B cell (primary cell): Measurements from ENCODE around the gene MOB3A. TPM values are rescaled to one million over a fixed set of nuclear protein-coding genes. Genes with fewer than 3 reads are reported as not detected.

ENCODE experiments used
- ATAC-seq: fragments of 200-7000 bp; cut with Tn5 transposase; one replicate; pipeline ENCODE4 v1.10.0; 2021; ENCODE audit warnings: low read depth, mild to moderate bottlenecking, moderate number of reproducible peaks, moderate library complexity
- CTCF ChIA-PET: fragments of 350-600 bp; sonication (Branson Sonifier 250); formaldehyde crosslinking; loops from one replicate; lab custom pipeline; 2021; ENCODE audit warnings: antibody characterized with exemption, inconsistent platforms; lab: Charles Lee
- POLR2A ChIA-PET: fragments of 350-600 bp; sonication (Branson Sonifier 250); formaldehyde crosslinking; loops from one replicate; lab custom pipeline; 2021; ENCODE audit warnings: antibody characterized with exemption; lab: Charles Lee
- DNase-seq: peaks from one replicate; pipeline ENCODE4 v3.0.0; 2013
- H2AFZ ChIP-seq: 2 replicates; pipeline ENCODE4 v1.6.1; 2012; ENCODE audit warnings: mild to moderate bottlenecking, low read depth, low read length; ENCODE audit not compliant: insufficient read depth, poor library complexity, severe bottlenecking
- H3K27ac ChIP-seq, 2 donors: 1 replicate in 1 of 2; 2 replicates in 1 of 2; pipeline ENCODE4 v1.5.1; 2012 to 2013; ENCODE audit warnings: low read length in 2 of 2, mild to moderate bottlenecking in 2 of 2, moderate library complexity in 1 of 2
- H3K27me3 ChIP-seq, 4 experiments: fragments of 200-600 bp in 1 of 4; sonication (generic) in 1 of 4; replicated peaks in 1 of 4; 1 replicate in 2 of 4; 2 replicates in 2 of 4; pipeline versions ENCODE4 v1.6.1 to v1.7.0; 2013 to 2016; ENCODE audit warnings: low read length in 3 of 4, mild to moderate bottlenecking in 2 of 4, mixed read lengths in 1 of 4, moderate library complexity in 1 of 4; ENCODE audit not compliant: insufficient read depth in 4 of 4, control insufficient read depth in 3 of 4; ENCODE audit errors: control extremely low read depth in 1 of 4
- H3K36me3 ChIP-seq, 2 experiments: replicated peaks in 1 of 2; 1 replicate in 1 of 2; 2 replicates in 1 of 2; pipeline versions ENCODE4 v1.6.1 to v1.7.1; 2013; ENCODE audit warnings: low read length in 1 of 2; ENCODE audit not compliant: insufficient read depth in 2 of 2, control insufficient read depth in 1 of 2; ENCODE audit errors: control extremely low read depth in 1 of 2, extremely low read depth in 1 of 2
- H3K4me1 ChIP-seq, 2 donors: fragments of 200-600 bp in 1 of 2; sonication (generic) in 1 of 2; 1 replicate in 1 of 2; 2 replicates in 1 of 2; pipeline versions ENCODE4 v1.5.1 to v1.6.1; 2013 to 2017; ENCODE audit warnings: low read length in 2 of 2; ENCODE audit not compliant: control insufficient read depth in 2 of 2, insufficient read depth in 2 of 2
- H3K4me2 ChIP-seq: replicated peaks from 2 replicates; pipeline ENCODE3; 2012; ENCODE audit warnings: mild to moderate bottlenecking, low read depth, low read length; ENCODE audit not compliant: poor library complexity, severe bottlenecking
- H3K4me3 ChIP-seq, 5 experiments: fragments of 200-600 bp in 1 of 5; sonication (generic) in 1 of 5; 1 replicate in 3 of 5; 2 replicates in 2 of 5; pipeline versions ENCODE4 v1.5.1 to v1.7.0; 2011 to 2016; ENCODE audit warnings: low read length in 4 of 5, mild to moderate bottlenecking in 4 of 5, low read depth in 2 of 5, control low read depth in 1 of 5, moderate library complexity in 1 of 5; ENCODE audit not compliant: insufficient read depth in 1 of 5; ENCODE audit errors: control extremely low read depth in 1 of 5, extremely low read depth in 1 of 5
- H3K79me2 ChIP-seq: fragments of 200-600 bp; sonication (generic); one replicate; pipeline ENCODE4 v1.6.0; 2016; ENCODE audit warnings: low read length; ENCODE audit not compliant: control insufficient read depth, insufficient read depth
- H3K9ac ChIP-seq: fragments of 200-600 bp; sonication (generic); 2 replicates; pipeline ENCODE4 v1.6.1; 2017; ENCODE audit warnings: mild to moderate bottlenecking, low read length, moderate library complexity
- H3K9me3 ChIP-seq, 3 donors: one replicate each; pipeline versions ENCODE4 v1.6.1 to v1.7.1; 2013; ENCODE audit warnings: low read length in 2 of 3; ENCODE audit not compliant: control insufficient read depth in 2 of 3, insufficient read depth in 1 of 3; ENCODE audit errors: control extremely low read depth in 1 of 3
- H4K20me1 ChIP-seq: 2 replicates; pipeline ENCODE4 v1.6.0; 2012; ENCODE audit warnings: mild to moderate bottlenecking, low read length; ENCODE audit not compliant: insufficient read depth, control insufficient read depth, poor library complexity, severe bottlenecking
- H3K27ac Mint-ChIP-seq: one replicate; pipeline ENCODE4 v1.8.0; 2021; ENCODE audit warnings: mixed read lengths
- H3K27me3 Mint-ChIP-seq: one replicate; pipeline ENCODE4 v1.8.0; 2021; ENCODE audit warnings: mixed read lengths
- H3K4me1 Mint-ChIP-seq: one replicate; pipeline ENCODE4 v1.8.0; 2021; ENCODE audit warnings: mixed read lengths
- H3K4me3 Mint-ChIP-seq: one replicate; pipeline ENCODE4 v1.8.0; 2021; ENCODE audit warnings: mixed read lengths
- H3K9me3 Mint-ChIP-seq: one replicate; pipeline ENCODE4 v1.8.0; 2022; ENCODE audit warnings: mixed read lengths; ENCODE audit not compliant: insufficient read depth
- EZH2 ChIP-seq: IDR thresholded peaks from 2 replicates; pipeline ENCODE4 v1.6.1; 2012; ENCODE audit warnings: borderline replicate concordance, low read depth, mild to moderate bottlenecking, moderate library complexity, low read length; ENCODE audit not compliant: insufficient read depth, poor library complexity, severe bottlenecking
- WGBS: methylation state at CpG from one replicate; pipeline ENCODE4 v1.1.5; 2013; ENCODE audit warnings: missing lambda C conversion rate; ENCODE audit not compliant: insufficient coverage; 5-methylcytosine and 5-hydroxymethylcytosine counted together
- intact Hi-C: fragments of 100-400 bp; cut with micrococcal nuclease; formaldehyde crosslinking; loops from one replicate; pipeline ENCODE4 v1.10.0; 2022
- polyA plus RNA-seq: library from polyadenylated mRNA; depleted of rRNA; stranded (reverse); fragments of >200 nt; gene quantifications from 2 replicates; pipeline ENCODE4 v1.2.3, GENCODE V29; 2012
- total RNA-seq, 2 donors: library from RNA; stranded (reverse); fragments of 120-200 nt in 1 of 2; gene quantifications; 1 replicate in 1 of 2; 2 replicates in 1 of 2; pipeline versions ENCODE4 v1.2.3 to v1.2.4, GENCODE V29; 2013 to 2022
- TF ChIP-seq, protein P1 (sequence below): fragments of 200-600 bp; IDR thresholded peaks from one replicate; pipeline ENCODE4 v1.8.0; 2022; ENCODE audit warnings: antibody characterized with exemption, mild to moderate bottlenecking

Gene MOB3A
- total and polyA plus RNA-seq, 2 donors (not counting 1 experiment from before 2014, with no cell fraction given), result 190 to 228 TPM

DNA sequence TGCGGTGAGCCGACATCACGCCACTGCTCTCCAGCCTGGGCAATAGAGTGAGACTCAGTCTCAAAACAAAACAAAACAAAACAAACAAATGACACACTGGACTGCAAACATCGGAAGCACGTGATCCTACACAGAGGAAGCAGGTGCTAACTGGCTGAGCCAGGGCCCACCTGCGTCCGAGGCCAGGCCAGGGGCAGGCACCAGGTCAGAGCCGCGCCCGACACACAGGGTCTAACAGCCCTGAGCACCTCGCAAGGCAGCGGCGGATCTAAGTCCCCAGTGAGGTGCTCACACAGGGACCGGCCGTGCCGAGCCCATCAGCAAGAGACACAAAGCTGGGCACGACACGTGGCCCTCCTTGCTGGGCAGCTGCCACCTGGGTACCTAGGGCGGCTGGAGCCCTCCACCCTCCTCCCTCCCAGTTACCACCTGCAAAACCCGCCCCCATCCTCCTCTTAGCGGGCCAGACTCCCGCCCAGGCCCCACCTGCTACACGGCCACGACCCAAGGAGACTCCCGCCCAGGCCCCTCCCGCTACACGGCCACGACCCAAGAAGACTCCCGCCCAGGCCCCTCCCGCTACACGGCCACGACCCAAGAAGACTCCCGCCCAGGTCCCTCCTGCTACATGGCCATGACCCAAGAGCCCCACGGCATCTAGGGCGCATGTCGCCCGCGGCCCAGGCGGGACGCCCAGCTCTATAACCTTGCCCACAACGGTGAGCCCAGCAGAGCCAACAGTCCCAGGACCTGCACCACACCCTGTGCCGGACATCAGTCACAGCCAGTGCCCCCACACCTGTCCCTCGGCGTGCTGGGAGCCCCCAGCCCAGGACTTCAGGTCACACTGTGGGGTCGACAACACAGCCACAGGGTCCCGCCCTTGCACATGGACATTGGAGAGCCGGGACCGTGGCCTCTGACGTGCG, 39.6 kb upstream of the MOB3A start:
- TF ChIP-seq, protein P1, sequence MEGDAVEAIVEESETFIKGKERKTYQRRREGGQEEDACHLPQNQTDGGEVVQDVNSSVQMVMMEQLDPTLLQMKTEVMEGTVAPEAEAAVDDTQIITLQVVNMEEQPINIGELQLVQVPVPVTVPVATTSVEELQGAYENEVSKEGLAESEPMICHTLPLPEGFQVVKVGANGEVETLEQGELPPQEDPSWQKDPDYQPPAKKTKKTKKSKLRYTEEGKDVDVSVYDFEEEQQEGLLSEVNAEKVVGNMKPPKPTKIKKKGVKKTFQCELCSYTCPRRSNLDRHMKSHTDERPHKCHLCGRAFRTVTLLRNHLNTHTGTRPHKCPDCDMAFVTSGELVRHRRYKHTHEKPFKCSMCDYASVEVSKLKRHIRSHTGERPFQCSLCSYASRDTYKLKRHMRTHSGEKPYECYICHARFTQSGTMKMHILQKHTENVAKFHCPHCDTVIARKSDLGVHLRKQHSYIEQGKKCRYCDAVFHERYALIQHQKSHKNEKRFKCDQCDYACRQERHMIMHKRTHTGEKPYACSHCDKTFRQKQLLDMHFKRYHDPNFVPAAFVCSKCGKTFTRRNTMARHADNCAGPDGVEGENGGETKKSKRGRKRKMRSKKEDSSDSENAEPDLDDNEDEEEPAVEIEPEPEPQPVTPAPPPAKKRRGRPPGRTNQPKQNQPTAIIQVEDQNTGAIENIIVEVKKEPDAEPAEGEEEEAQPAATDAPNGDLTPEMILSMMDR, result no peak
- no peak for TF ChIP-seq EZH2
- POLR2A ChIA-PET, result interaction anchor here (0.6 kb wide), 1 partner anchor 28 kb away, joined by 4 read pairs; no protein-coding TSS in a partner anchor
- WGBS, result 98% methylated on average over 42 of the region's 50 CpGs
- Mint-ChIP-seq H3K4me1 (peaks cover 10% of the 10 kb centered on the region), H3K27me3 (no peaks in the 10 kb centered on the region), H3K9me3 (no peaks in the 10 kb centered on the region), H3K27ac (no peak overlapping the region), H3K4me3 (no peak overlapping the region)
- no peaks in the 10 kb centered on the region for H3K27me3 ChIP-seq
- CTCF ChIA-PET, result no interaction called here
- no peak for DNase-seq
- H3K4me1 ChIP-seq, result no peaks in the 10 kb centered on the region
- no peak overlapping the region for H3K27ac ChIP-seq
- no peak overlapping the region for H3K4me2 ChIP-seq
- peaks cover 0 to 52% of the 10 kb centered on the region in 2 experiments for H3K36me3 ChIP-seq
- no peak overlapping the region for H3K4me3 ChIP-seq
- intact Hi-C loops, result no loop called here
- H3K9me3 ChIP-seq, result no peaks in the 10 kb centered on the region
- no peak overlapping the region for H2AFZ ChIP-seq
- peaks cover 83% of the 10 kb centered on the region for H3K79me2 ChIP-seq
- H3K9ac ChIP-seq, result no peak overlapping the region
- peaks cover 72% of the 10 kb centered on the region for H4K20me1 ChIP-seq
- no peak for ATAC-seq
